Bronchial epithelial cell (primary cell): ENCODE measurements around the gene RNF213. TPM values are rescaled to one million over a fixed set of nuclear protein-coding genes. Genes with fewer than 3 reads are reported as not detected.
A peak's percentile ranks its signal among the peaks of the same experiment; 100 is the strongest.

ENCODE experiments used
- DNase-seq: peaks from one replicate; pipeline ENCODE4 v3.0.0-alpha.2; 2010; ENCODE audit warnings: low read depth
- FAIRE-seq: peaks from 2 replicates; lab custom pipeline; 2011; peaks lifted over from hg19 to GRCh38; lab: Jason Lieb, UNC
- H3K27me3 ChIP-seq: 2 replicates; pipeline ENCODE4 v1.5.1; 2011; ENCODE audit warnings: low read length; ENCODE audit not compliant: control insufficient read depth, insufficient read depth
- H3K36me3 ChIP-seq: 2 replicates; pipeline ENCODE4 v1.5.1; 2011; ENCODE audit warnings: low read length; ENCODE audit not compliant: control insufficient read depth, insufficient read depth
- H3K4me3 ChIP-seq: 2 replicates; pipeline ENCODE4 v1.5.1; 2011; ENCODE audit warnings: mild to moderate bottlenecking, low read depth, low read length, control low read depth
- total RNA-seq: library from RNA; depleted of rRNA; stranded (reverse); fragments of >200 nt; gene quantifications from 2 replicates; pipeline ENCODE4 v1.2.1, GENCODE V29; 2014
- TF ChIP-seq, protein P1 (sequence below): IDR thresholded peaks from 2 replicates; pipeline ENCODE4 v1.5.1; 2011; ENCODE audit warnings: mild to moderate bottlenecking, moderate library complexity, low read length, control low read depth, inconsistent platforms; ENCODE audit not compliant: insufficient read depth, severe bottlenecking

RNF213 gene
- total RNA-seq, 1 donor from 2014 or later = 41.3 TPM

DNA sequence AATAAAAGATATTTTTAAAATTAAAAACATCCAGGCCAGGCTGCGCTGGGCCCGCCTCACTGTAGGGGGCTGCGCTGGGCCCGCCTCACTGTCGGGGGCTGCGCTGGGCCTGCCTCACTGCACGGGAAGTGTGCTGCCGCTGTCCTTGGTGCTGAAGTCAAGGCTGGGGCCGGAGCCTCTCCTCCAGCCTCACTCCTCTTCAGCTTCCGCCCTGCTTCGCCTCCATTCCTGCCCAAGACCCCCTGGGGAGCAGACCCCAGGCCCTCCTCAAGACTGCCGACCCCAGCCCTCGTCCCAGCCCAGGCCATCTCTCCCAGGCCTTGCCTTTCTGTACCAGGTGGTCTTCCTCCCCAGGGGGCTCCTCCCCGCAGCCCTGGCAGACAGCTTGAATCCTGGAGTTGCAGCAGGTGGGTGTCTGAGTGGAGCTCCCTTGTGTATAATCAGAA lies 180.5 kb downstream of the RNF213 start:
- Histone ChIP-seq H3K27me3 (no peaks in the 10 kb centered on the region), H3K36me3 (no peaks in the 10 kb centered on the region), H3K4me3 (no peak overlapping the region)
- TF ChIP-seq, protein P1, sequence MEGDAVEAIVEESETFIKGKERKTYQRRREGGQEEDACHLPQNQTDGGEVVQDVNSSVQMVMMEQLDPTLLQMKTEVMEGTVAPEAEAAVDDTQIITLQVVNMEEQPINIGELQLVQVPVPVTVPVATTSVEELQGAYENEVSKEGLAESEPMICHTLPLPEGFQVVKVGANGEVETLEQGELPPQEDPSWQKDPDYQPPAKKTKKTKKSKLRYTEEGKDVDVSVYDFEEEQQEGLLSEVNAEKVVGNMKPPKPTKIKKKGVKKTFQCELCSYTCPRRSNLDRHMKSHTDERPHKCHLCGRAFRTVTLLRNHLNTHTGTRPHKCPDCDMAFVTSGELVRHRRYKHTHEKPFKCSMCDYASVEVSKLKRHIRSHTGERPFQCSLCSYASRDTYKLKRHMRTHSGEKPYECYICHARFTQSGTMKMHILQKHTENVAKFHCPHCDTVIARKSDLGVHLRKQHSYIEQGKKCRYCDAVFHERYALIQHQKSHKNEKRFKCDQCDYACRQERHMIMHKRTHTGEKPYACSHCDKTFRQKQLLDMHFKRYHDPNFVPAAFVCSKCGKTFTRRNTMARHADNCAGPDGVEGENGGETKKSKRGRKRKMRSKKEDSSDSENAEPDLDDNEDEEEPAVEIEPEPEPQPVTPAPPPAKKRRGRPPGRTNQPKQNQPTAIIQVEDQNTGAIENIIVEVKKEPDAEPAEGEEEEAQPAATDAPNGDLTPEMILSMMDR = no peak
- FAIRE-seq (no peak), DNase-seq (no peak)

DNA sequence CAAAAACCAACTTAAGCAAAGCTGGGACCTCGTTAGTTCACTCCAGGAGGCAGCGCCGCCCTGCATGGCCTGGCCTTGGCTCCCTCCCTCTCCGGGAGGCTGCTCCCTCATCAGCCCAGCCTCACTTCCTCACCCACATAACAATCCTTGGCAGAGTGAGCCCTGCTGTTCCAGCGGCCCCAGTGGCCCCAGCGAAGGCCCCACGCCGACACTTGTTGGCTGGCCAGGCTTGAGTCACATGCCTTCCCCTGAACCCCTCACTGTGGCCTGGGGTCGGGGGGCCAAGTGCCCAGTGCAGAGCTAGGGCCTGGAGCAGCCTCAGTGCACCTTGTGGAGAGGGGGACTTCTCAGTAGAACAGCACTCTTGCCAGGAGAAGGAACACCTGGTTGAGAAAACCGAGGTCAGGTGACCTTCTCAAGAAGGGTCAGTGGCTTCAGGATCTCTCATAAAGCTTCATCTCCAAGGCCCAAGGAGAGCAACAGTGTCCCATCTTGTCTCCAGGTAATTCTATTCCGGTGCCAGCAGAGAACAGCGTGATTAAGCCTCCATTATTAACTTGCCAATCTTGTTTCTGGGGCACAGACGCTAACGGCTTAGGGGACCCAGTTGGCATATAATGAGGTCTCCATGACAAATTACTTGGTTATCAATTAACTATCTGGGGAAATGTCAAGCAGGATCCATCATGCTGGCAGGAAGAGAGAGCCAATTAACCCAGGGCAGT lies 181.1 kb downstream of the RNF213 start:
- no peak for DNase-seq
- H3K27me3 ChIP-seq = no peaks in the 10 kb centered on the region
- H3K36me3 ChIP-seq = no peaks in the 10 kb centered on the region
- no peak for FAIRE-seq
- TF ChIP-seq, protein P1 = no peak
- H3K4me3 ChIP-seq = no peak overlapping the region

DNA sequence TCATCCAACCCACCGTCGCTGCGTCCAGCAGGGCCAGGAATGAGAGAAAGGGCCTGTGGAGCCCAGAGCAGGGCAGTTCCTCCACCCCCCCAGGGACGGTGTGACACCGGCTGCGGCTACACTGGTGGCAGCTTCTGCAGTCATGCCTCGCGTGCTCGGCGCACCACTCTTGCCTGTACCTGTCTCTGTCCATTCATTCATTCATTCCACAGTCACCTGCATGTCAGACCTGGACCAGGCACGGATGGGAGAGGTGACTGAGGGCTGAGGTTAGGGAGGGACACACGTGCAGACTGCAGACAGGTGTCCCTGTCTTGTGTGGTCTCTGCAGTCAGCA lies 181.6 kb downstream of the RNF213 start:
- FAIRE-seq = peak; percentile 40
- TF ChIP-seq, protein P1 = no peak
- no peak overlapping the region for H3K4me3 ChIP-seq
- H3K27me3 ChIP-seq = no peaks in the 10 kb centered on the region
- H3K36me3 ChIP-seq = no peaks in the 10 kb centered on the region
- no peak for DNase-seq

DNA sequence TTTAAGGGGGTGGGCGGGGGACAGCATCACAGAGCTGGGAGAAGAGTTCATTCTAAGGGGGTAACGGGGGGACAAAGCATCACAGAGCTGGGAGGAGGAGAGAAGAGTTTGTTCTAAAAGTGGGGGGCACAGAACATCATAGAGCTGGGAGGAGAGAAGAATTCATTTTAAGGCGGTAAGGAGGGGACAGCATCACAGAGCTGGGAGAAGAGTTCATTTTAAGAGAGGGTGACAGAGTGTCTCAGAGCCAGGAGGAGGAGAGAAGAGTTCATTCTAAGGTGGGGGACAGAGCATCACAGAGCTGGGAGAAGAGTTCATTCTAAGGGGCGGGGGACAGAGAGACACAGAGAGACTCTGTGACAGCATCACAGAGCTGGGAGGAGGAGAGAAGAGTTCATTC lies 182.1 kb downstream of the RNF213 start:
- DNase-seq = no peak
- H3K27me3 ChIP-seq = no peaks in the 10 kb centered on the region
- TF ChIP-seq, protein P1 = no peak
- FAIRE-seq = no peak
- H3K4me3 ChIP-seq = no peak overlapping the region
- no peaks in the 10 kb centered on the region for H3K36me3 ChIP-seq

DNA sequence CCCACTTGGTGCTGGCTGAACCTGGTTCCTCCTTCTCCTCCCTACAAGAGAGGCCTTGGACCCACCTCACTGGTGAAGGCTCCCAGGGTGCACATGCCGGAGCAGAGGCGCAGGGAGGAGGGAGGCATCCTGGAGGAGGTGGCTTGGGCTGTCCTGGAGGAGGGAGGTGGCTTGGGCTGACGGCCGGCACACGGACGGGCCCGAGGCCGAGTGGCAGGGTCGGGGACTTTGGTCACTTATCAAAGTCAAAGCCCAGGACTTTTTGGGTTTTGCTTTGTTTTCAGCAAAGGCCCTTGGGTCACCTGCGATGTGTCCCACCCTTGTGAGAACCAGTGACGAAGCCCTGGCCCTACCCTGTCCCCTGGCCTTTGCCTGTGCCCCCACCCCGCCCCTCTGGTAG lies 182.8 kb downstream of the RNF213 start:
- no peaks in the 10 kb centered on the region for H3K27me3 ChIP-seq
- FAIRE-seq (no peak), DNase-seq (no peak)
- TF ChIP-seq, protein P1 = no peak
- no peaks in the 10 kb centered on the region for H3K36me3 ChIP-seq
- no peak overlapping the region for H3K4me3 ChIP-seq
